HUES64 (cell line): ENCODE data around the gene CAPN8.
"Not testable (repeated sequence)": the region's sequence is repeated elsewhere in the genome, so short reads cannot be mapped to it uniquely, and the experiment has no call there.

Experiments used
- H3K27ac ChIP-seq: 2 replicates; pipeline ENCODE4 v1.7.0; 2013; ENCODE audit warnings: low read depth, low read length, inconsistent platforms
- H3K27me3 ChIP-seq: 2 replicates; pipeline ENCODE4 v1.6.1; 2013; ENCODE audit warnings: mild to moderate bottlenecking, low read length; ENCODE audit not compliant: insufficient read depth
- H3K36me3 ChIP-seq: 2 replicates; pipeline ENCODE4 v1.6.1; 2013; ENCODE audit warnings: mild to moderate bottlenecking, low read length; ENCODE audit not compliant: insufficient read depth
- H3K4me1 ChIP-seq: 2 replicates; pipeline ENCODE4 v1.6.1; 2013; ENCODE audit warnings: mild to moderate bottlenecking, low read length, moderate library complexity; ENCODE audit not compliant: insufficient read depth
- H3K4me3 ChIP-seq: 2 replicates; pipeline ENCODE4 v1.5.1; 2013; ENCODE audit warnings: mild to moderate bottlenecking, low read length, moderate library complexity
- H3K9ac ChIP-seq: 2 replicates; pipeline ENCODE4 v1.6.1; 2013; ENCODE audit warnings: mild to moderate bottlenecking, low read depth, low read length
- H3K9me3 ChIP-seq: 2 replicates; pipeline ENCODE4 v1.6.1; 2013; ENCODE audit warnings: low read depth, low read length; ENCODE audit not compliant: insufficient read depth
- WGBS: fragments of 150-250, 120-280 bp; methylation state at CpG from one replicate; pipeline ENCODE4 v1.1.7; 2013; ENCODE audit warnings: missing lambda C conversion rate; 5-methylcytosine and 5-hydroxymethylcytosine counted together

Gene CAPN8

DNA sequence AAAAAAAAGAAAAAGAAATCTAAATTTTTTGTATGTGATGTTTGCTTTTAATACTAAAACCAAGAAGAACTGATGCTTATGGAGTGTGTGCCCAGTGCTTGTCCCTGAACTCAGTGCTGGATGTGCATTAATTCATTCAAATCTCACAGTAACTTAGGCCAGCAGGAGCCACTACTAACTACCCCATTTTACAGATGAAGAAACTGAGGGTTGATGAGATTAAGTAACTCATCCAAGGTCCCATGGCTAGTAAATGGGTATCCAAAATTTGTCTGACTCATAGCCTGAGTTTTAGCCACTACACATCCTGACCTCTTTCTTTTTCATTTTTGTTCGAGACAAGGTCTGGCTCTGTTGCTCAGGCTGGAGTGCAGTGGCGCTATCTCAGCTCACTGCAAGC lies 144.4 kb downstream of the CAPN8 start:
- H3K36me3 ChIP-seq: no peaks in the 10 kb centered on the region
- peaks cover 5% of the 10 kb centered on the region for H3K9me3 ChIP-seq
- H3K9ac ChIP-seq: no peak overlapping the region
- H3K27me3 ChIP-seq: no peaks in the 10 kb centered on the region
- 98% methylated on average over 2 of the region's 2 CpGs for WGBS
- H3K27ac ChIP-seq: no peak overlapping the region
- no peaks in the 10 kb centered on the region for H3K4me1 ChIP-seq
- H3K4me3 ChIP-seq: no peak overlapping the region

DNA sequence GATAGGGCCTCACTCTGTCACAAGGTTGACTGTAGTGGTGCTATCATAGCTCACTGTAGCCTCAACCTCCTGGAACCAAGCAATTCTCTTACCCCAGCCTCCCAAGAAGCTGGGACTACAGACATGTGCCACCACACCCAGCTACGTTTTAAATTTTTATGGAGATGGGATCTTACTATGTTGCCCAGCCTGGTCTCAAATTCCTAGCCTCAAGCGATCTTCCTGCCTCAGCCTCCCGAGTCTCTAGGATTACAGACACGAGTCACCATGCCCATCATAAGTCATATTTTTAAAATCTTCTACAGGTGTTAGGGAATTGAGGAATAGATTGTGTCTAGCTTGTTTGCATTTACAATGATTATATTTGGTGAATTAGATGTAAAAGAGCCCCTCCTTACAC lies 145.3 kb downstream of the CAPN8 start:
- no peaks in the 10 kb centered on the region for H3K4me1 ChIP-seq
- no peaks in the 10 kb centered on the region for H3K36me3 ChIP-seq
- H3K27me3 ChIP-seq: no peaks in the 10 kb centered on the region
- no peak overlapping the region for H3K9ac ChIP-seq
- H3K4me3 ChIP-seq: no peak overlapping the region
- H3K9me3 ChIP-seq: peaks cover 5% of the 10 kb centered on the region
- no peak overlapping the region for H3K27ac ChIP-seq
- WGBS: 93% methylated on average over 3 of the region's 4 CpGs

DNA sequence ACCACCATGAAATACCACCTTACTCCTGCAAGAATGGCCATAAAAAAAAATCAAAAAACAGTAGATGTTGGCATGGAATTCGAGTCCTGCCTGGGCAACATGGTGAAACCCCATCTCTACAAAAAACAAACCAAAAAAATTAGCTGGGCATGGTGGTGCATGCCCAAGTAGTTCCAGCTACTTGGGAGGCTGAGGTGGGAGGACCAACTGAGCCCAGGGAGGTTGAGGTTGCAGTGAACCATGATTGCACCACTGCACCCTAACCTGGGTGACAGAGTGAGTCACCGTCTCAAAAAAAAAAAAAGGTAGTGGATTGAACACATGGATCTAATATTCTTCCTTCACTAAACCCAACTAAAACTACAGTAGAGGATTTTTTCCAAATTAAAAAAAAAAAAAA lies 146.4 kb downstream of the CAPN8 start:
- Histone ChIP-seq H3K27me3 (no peaks in the 10 kb centered on the region), H3K4me1 (no peaks in the 10 kb centered on the region), H3K9ac (no peak overlapping the region), H3K4me3 (no peak overlapping the region), H3K36me3 (no peaks in the 10 kb centered on the region), H3K27ac (no peak overlapping the region), H3K9me3 (peaks cover 3% of the 10 kb centered on the region; the same call in 1 of the 2 replicates)
- 100% methylated on average over 1 of the region's 2 CpGs for WGBS

DNA sequence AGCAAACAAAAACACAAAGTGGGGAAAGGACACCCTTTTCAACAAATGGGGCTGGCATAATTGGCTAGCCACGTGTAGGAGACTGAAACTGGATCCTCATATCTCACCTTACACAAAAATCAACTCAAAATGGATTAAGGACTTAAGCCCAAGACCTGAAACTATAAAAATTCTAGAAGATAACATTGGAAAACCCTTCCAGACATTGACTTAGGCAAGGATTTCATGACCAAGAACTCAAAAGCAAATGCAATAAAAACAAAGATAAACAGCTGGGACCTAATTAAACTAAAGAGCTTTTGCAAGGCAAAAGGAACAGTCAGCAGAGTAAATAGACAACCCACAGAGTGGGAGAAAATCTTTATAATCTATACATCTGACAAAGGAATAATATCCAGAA lies 146.9 kb downstream of the CAPN8 start:
- H3K9me3 ChIP-seq, H3K4me1 ChIP-seq, H3K9ac ChIP-seq, H3K27ac ChIP-seq, H3K27me3 ChIP-seq, H3K36me3 ChIP-seq, H3K4me3 ChIP-seq: not testable (repeated sequence)
- WGBS: 80% methylated on average over 1 of the region's 1 CpG

DNA sequence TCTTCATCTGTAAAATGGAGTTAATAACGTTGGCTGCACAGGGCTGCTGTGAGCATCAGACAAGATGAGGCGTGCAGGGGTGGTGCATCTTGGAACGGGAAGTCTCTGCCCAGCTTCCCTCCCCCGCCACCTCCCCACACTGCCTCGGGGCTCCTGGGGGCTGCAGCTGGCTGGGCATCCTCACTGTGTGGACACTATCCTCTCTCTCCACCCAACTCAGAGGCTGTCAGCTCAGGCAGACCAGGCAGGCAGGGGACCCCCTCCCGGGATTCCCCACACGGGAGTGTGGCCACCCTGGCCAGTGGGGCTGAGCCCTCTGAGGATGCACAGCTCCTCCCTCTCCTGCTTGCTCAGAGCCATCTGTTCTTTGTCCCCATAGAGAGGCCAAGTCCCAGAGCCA lies 149.6 kb downstream of the CAPN8 start:
- 83% methylated on average over 7 of the region's 7 CpGs for WGBS
- Histone ChIP-seq H3K4me1 (no peaks in the 10 kb centered on the region), H3K4me3 (no peak overlapping the region), H3K27ac (no peak overlapping the region), H3K9ac (no peak overlapping the region), H3K9me3 (peaks cover 3% of the 10 kb centered on the region; the same call in 1 of the 2 replicates), H3K27me3 (no peaks in the 10 kb centered on the region), H3K36me3 (no peaks in the 10 kb centered on the region)

DNA sequence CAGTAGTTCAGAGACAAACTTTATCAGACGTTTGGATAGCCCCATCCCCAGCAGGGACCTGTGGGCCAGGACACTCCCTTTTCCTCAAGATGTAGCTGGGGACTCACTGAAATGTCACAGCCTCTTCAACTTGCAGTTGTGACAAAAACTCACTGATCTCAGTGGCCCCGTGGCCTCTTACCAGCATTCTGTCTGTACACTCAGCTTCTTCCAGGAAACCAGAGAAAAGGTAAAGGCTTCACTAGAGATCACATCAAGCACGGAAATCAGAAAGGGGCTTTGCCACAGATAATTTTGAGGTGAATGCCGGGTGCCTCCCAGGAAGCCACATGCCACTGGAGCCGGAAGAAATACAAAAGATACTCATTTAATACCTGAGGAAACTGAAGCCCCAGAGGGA lies 150.1 kb downstream of the CAPN8 start:
- no peaks in the 10 kb centered on the region for H3K27me3 ChIP-seq
- no peak overlapping the region for H3K4me3 ChIP-seq
- H3K9ac ChIP-seq: no peak overlapping the region
- no peak overlapping the region for H3K27ac ChIP-seq
- H3K9me3 ChIP-seq: peaks cover 3% of the 10 kb centered on the region; the same call in 1 of the 2 replicates
- H3K36me3 ChIP-seq: no peaks in the 10 kb centered on the region
- WGBS: 88% methylated on average over 5 of the region's 5 CpGs
- no peaks in the 10 kb centered on the region for H3K4me1 ChIP-seq

DNA sequence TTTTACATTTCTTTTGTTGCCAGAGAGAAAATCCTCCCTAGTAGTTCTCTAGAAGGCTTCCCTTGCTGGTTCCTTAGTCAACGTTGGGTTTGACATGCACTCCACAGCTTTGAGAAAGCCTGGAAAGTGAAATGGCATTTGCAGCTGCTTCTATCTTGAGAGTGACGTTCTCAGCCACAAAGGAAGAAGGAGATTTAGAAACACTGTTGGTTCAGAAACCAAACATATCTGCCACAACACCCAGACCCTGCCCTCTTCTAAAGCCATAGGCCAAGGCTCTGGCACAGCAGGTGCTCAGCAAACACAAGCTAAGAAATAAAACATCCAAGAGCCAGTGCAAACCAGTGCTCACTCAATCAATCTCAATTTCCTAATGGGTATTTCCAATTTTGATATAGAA lies 150.9 kb downstream of the CAPN8 start:
- no peak overlapping the region for H3K27ac ChIP-seq
- WGBS: 85% methylated on average over 2 of the region's 2 CpGs
- no peaks in the 10 kb centered on the region for H3K4me1 ChIP-seq
- H3K4me3 ChIP-seq: no peak overlapping the region
- 0 out of 2 replicates have a peak, but pooled peaks cover under 1% of the 10 kb centered on the region for H3K9me3 ChIP-seq
- no peaks in the 10 kb centered on the region for H3K36me3 ChIP-seq
- no peaks in the 10 kb centered on the region for H3K27me3 ChIP-seq
- H3K9ac ChIP-seq: no peak overlapping the region

DNA sequence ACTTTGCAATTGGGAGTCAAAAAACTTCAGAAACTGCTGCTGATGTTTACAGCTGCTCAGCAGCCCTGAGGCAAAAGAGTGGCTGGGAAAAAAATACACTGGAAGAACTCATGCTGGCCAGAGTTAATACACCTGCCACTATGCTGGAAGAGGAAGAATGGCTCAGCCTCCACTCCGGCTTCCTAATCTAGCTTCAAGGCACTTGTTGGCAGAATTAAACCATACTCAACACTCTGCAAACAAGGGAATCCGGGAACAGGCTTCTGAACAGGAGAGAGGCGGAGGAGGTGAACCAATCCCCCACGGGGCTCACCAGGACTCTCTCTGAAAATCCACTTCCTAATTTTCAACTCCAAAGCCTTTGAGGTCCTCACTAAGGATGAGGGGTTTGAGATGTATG lies 152.2 kb downstream of the CAPN8 start:
- Histone ChIP-seq H3K4me3 (no peak overlapping the region), H3K27ac (no peak overlapping the region), H3K4me1 (no peaks in the 10 kb centered on the region), H3K9ac (no peak overlapping the region), H3K9me3 (no peaks in the 10 kb centered on the region), H3K27me3 (no peaks in the 10 kb centered on the region), H3K36me3 (no peaks in the 10 kb centered on the region)
- WGBS: 80% methylated on average over 3 of the region's 4 CpGs

DNA sequence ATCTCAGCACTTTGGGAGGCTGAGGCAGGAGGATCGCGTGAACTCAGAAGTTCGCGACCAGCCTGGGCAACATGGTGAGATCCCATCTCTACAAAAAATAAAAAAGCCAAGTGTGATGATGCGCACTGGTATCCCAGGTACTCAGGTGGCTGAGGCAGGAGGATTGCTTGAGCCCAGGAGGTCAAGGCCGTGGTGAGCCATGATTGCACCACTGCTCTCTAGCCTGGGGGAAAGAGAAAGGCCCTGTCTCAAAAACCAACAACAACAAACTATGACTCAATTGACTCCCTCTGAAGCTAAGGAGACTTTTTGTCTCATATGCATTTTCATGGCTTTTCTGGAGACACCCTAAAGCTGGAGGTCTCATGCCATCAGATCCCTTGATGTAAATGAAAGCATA lies 153.4 kb downstream of the CAPN8 start:
- WGBS: 91% methylated on average over 6 of the region's 6 CpGs

DNA sequence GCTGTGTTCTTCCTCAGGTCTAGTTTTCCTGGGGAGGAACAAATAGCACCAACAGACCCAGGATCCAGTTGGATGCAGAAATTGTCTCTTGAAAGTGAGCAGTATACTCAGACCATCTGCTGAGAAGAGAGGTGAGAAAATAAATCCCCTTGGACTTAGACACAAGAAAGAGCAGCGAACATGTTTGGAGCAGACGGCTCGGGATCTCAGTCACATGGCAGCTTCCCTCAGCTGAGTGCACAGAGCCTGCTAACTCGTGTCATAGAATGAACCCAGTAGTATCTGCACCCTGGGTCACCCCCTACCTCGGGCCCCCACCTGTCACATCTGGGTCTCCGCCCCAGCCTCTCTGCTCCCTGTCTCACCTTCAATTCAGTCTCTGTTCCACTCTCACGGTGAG lies 156.7 kb downstream of the CAPN8 start:
- Histone ChIP-seq H3K4me1 (no peaks in the 10 kb centered on the region), H3K9ac (no peak overlapping the region), H3K27ac (no peak overlapping the region), H3K4me3 (no peak overlapping the region), H3K36me3 (no peaks in the 10 kb centered on the region), H3K27me3 (no peaks in the 10 kb centered on the region), H3K9me3 (no peaks in the 10 kb centered on the region)
- 88% methylated on average over 7 of the region's 7 CpGs for WGBS

More for the DNA sequence above, 153.4 kb downstream of the CAPN8 start:
- Histone ChIP-seq H3K27me3 (no peaks in the 10 kb centered on the region), H3K4me3 (no peak overlapping the region), H3K9ac (no peak overlapping the region), H3K4me1 (no peaks in the 10 kb centered on the region), H3K27ac (no peak overlapping the region), H3K9me3 (no peaks in the 10 kb centered on the region), H3K36me3 (no peaks in the 10 kb centered on the region)

DNA sequence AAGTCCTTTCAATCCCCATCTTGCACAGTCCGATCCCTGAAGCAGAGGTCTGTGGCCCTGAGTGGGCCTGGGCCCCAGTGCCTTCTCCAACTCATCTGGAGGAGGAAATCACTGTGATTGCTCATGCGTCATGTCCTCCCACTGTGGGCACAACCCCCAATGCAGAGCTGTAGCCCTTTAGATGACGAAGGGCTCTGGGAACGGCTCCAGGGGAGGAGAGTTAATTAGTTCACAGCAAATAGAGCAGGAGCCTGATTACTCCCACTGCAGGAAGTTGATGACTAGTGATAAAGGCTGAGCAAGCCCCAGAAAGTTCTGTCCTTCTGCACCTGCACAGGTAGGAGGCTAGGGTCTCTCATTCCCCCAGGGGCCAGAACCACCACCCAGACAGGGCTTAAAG lies 160.8 kb downstream of the CAPN8 start:
- 79% methylated on average over 4 of the region's 4 CpGs for WGBS
- Histone ChIP-seq H3K4me1 (0 out of 2 replicates have a peak, but pooled peaks cover 8% of the 10 kb centered on the region), H3K36me3 (no peaks in the 10 kb centered on the region), H3K27me3 (no peaks in the 10 kb centered on the region), H3K27ac (no peak overlapping the region), H3K4me3 (no peak overlapping the region), H3K9ac (no peak overlapping the region), H3K9me3 (no peaks in the 10 kb centered on the region)

DNA sequence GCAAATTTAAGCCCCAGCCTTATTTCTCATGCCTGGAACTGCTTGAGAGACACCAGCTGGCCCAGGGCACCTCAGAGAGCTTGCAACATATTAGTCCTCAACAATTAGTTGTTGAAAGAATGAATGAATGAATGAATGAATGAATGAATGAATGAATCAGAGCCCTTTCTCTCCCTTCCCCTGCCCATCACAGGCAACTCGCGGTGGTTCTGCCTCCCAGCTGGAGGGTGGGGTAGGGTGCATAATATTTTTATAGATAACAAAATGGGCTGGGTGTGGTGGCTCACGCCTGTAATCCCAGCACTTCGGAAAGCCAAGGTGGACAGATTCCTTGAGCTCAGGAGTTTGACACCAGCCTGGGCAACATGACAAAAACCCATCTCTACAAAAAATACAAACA lies 162.2 kb downstream of the CAPN8 start:
- no CpG with 5 or more reads among the region's 4 CpGs for WGBS
- H3K4me1 ChIP-seq: 0 out of 2 replicates have a peak, but pooled peaks cover 8% of the 10 kb centered on the region
- H3K9ac ChIP-seq: no peak overlapping the region
- no peak overlapping the region for H3K4me3 ChIP-seq
- H3K27ac ChIP-seq: no peak overlapping the region
- H3K27me3 ChIP-seq: no peaks in the 10 kb centered on the region
- no peaks in the 10 kb centered on the region for H3K36me3 ChIP-seq
- no peaks in the 10 kb centered on the region for H3K9me3 ChIP-seq
